Panc1 (cell line): ENCODE data around the gene IDUA.

Experiments used
- CTCF ChIP-seq: fragments of 450-650 bp; IDR thresholded peaks from 2 replicates; pipeline ENCODE4 v1.5.1; 2017; ENCODE audit warnings: mild to moderate bottlenecking
- SIN3A ChIP-seq: IDR thresholded peaks from 2 replicates; pipeline ENCODE4 v1.6.1; 2012; ENCODE audit warnings: low read depth, mild to moderate bottlenecking, low read length, moderate library complexity, borderline replicate concordance; ENCODE audit not compliant: insufficient read depth

GRCh38 chr4:1047106-1047975 lies 60.5 kb downstream of the IDUA start:
- TF ChIP-seq CTCF (no peak), SIN3A (no peak)
